T-helper 2 cell treated with Interferon-gamma antibody and Interleukin-4, amounts not matched to agents 5 μg/mL and 100 μg/mL, for 36 hours (primary cell): Measurements from ENCODE around the gene KCNJ6.

Experiments
- DNase-seq: peaks from one replicate; pipeline ENCODE4 v3.0.0; 2021; ENCODE audit warnings: low spot score
- H3K27ac Mint-ChIP-seq: one replicate; pipeline ENCODE4 v1.8.0; 2021; ENCODE audit warnings: mild to moderate bottlenecking, mixed read lengths
- H3K27me3 Mint-ChIP-seq: one replicate; pipeline ENCODE4 v1.8.0; 2021; ENCODE audit warnings: low read depth, mixed read lengths
- H3K36me3 Mint-ChIP-seq: one replicate; pipeline ENCODE4 v1.8.0; 2021; ENCODE audit warnings: low read depth, mixed read lengths
- H3K4me1 Mint-ChIP-seq: one replicate; pipeline ENCODE4 v1.8.0; 2021; ENCODE audit warnings: low read depth, mixed read lengths
- H3K4me3 Mint-ChIP-seq: one replicate; pipeline ENCODE4 v1.8.0; 2022; ENCODE audit warnings: mild to moderate bottlenecking, moderate library complexity, mixed read lengths
- H3K9me3 Mint-ChIP-seq: one replicate; pipeline ENCODE4 v1.8.0; 2021; ENCODE audit warnings: mixed read lengths

KCNJ6 gene

DNA sequence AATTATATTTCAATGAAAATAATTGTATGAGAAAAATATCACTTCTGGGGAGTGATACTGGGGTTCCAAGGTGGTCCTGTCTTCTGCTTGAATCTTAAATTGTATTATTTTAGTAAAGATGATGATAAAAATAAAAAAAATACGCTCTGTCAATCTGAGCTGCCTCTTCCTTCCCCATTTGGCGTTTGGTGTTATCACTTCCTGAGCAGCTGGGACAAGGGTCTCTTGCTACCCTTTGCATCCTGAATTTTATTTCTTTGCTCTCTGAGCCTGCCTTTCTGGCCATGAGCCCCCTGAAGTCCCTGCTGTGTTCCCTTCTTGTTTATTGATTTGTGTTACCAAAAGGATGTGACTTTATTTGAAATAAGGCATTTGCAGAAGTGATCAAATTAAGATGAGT, 111.0 kb downstream of the KCNJ6 start:
- H3K27me3 Mint-ChIP-seq: no peaks in the 10 kb centered on the region
- H3K36me3 Mint-ChIP-seq: no peaks in the 10 kb centered on the region
- DNase-seq: no peak
- H3K9me3 Mint-ChIP-seq: no peaks in the 10 kb centered on the region
- no peak overlapping the region for H3K27ac Mint-ChIP-seq
- no peaks in the 10 kb centered on the region for H3K4me1 Mint-ChIP-seq
- H3K4me3 Mint-ChIP-seq: no peak overlapping the region

DNA sequence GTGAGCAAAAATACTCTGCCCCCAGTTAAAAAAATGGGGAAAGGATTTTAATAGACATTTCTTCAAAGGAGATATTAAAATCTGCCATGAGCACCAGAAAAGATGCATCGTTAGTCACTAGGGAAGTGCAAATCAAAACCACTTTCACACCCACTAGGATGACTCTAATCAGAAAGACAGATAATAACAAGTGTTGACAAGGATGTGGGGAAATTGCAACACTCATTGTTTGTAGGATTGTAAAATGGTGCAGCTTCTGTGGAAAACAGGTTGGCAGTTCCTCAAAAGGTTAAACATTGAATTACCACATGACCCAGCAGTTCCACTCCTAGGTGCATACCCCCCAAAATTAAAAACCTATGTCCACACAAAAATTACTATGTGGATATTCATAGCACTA, 112.3 kb downstream of the KCNJ6 start:
- Mint-ChIP-seq H3K36me3 (no peaks in the 10 kb centered on the region), H3K9me3 (no peaks in the 10 kb centered on the region), H3K27me3 (peaks cover 3% of the 10 kb centered on the region), H3K27ac (no peak overlapping the region), H3K4me1 (no peaks in the 10 kb centered on the region), H3K4me3 (no peak overlapping the region)
- no peak for DNase-seq

GRCh38 chr21:37803101-37803651, 113.1 kb downstream of the KCNJ6 start:
- Mint-ChIP-seq H3K27ac (no peak overlapping the region), H3K36me3 (no peaks in the 10 kb centered on the region), H3K27me3 (peaks cover 4% of the 10 kb centered on the region), H3K4me3 (no peak overlapping the region), H3K9me3 (no peaks in the 10 kb centered on the region), H3K4me1 (no peaks in the 10 kb centered on the region)
- no peak for DNase-seq

DNA sequence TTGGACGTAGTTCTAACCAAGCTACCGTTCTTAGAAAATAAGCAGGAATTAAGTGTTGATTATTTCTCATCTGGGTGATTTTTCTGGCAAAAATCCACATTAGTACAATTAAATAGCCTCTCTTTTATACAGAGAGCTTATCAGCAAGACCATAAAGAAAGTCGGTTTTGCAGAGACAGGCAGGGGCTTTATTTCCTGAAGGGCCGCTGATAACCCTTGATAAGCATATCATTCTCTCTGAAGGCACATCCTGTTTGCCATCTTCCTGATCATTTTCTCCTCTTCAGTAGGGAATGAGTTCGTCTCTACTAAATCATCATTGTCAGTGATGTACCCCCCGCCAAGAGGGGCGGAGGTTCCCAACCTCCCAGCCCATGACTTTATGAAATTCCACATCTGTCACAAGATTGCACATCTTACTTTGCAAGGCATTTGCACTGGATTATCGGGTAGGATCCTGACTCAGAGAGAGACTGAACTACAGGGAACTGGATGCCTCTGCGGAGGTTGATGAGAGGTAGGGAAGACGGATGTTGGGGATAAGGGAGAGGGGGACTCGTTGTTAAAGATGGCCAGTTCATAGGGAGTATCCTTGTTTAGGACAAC, 115.7 kb downstream of the KCNJ6 start:
- H3K27ac Mint-ChIP-seq: no peak overlapping the region
- H3K4me3 Mint-ChIP-seq: no peak overlapping the region
- no peak for DNase-seq
- H3K4me1 Mint-ChIP-seq: peaks cover 2% of the 10 kb centered on the region
- H3K27me3 Mint-ChIP-seq: peaks cover 4% of the 10 kb centered on the region
- no peaks in the 10 kb centered on the region for H3K36me3 Mint-ChIP-seq
- no peaks in the 10 kb centered on the region for H3K9me3 Mint-ChIP-seq

DNA sequence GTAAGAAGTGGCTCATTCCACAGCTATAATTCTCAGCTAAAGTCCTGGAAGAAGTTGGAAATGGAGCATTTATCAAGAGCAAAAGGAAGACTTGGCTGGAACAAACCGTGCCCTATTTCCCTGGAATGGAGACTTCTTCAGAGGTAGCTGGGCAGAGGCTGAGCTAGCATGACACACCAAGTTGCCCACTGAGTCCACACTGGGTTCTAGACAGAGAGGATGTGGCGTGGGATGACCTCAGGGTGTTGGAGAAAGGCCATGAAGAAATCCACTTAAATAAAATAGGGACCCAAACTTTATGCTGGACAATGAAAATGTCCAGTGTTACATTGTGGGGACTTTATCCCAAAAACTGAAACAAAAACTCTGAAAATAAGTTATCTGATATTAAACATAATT, 116.2 kb downstream of the KCNJ6 start:
- Mint-ChIP-seq H3K4me1 (peaks cover 2% of the 10 kb centered on the region), H3K9me3 (no peaks in the 10 kb centered on the region), H3K4me3 (no peak overlapping the region), H3K36me3 (no peaks in the 10 kb centered on the region), H3K27me3 (peaks cover 4% of the 10 kb centered on the region), H3K27ac (no peak overlapping the region)
- no peak for DNase-seq

- no peaks in the 10 kb centered on the region for H3K9me3 Mint-ChIP-seq
- H3K4me3 Mint-ChIP-seq: no peak overlapping the region
- no peak for DNase-seq
- peaks cover 2% of the 10 kb centered on the region for H3K4me1 Mint-ChIP-seq
- no peaks in the 10 kb centered on the region for H3K36me3 Mint-ChIP-seq
- no peak overlapping the region for H3K27ac Mint-ChIP-seq
- peaks cover 4% of the 10 kb centered on the region for H3K27me3 Mint-ChIP-seq
These were observed 116.8 kb downstream of the KCNJ6 start for GRCh38 chr21:37799211-37800056.

DNA sequence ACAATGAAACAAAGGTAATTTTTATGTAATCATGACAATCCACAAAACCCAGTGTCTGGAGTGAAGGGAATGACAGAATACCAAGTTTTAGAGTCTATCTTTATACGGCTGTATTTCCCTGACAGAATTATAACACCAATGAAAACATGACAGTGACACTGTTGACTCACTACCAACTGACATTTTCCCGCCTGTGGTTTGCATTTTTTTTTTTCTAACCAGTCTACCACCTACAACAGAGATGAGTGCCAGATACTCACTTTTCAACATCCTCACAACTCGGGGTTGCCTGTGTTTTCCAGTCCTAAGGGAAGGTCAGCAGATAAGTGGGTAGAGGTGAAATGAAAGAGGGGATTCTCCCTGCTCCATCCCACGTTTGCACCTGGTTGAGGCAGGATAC, 118.9 kb downstream of the KCNJ6 start:
- peaks cover 2% of the 10 kb centered on the region for H3K4me1 Mint-ChIP-seq
- H3K4me3 Mint-ChIP-seq: no peak overlapping the region
- peak; percentile 7 for DNase-seq
- no peaks in the 10 kb centered on the region for H3K9me3 Mint-ChIP-seq
- no peak overlapping the region for H3K27ac Mint-ChIP-seq
- peaks cover 4% of the 10 kb centered on the region for H3K27me3 Mint-ChIP-seq
- H3K36me3 Mint-ChIP-seq: no peaks in the 10 kb centered on the region

DNA sequence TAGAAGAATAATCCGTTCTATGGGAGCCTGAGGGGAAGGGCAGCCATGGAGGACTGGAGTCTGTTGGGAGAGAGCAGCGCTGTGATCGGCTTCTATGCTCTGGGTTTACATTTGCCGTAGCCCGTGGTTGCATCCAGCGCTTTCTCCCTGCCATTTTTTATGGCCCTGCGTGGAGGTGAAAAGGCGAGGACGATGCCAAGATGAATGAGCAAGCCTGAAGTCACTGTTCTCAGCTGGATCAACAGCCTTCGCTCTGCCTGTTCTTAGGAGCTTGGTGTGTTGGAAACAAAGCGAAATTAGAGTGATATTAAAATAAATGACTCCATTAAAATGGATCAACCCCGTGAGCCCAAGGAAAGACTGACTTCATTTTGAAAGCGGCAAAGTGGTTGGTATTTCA, 120.2 kb downstream of the KCNJ6 start:
- H3K9me3 Mint-ChIP-seq: no peaks in the 10 kb centered on the region
- no peak for DNase-seq
- H3K4me3 Mint-ChIP-seq: no peak overlapping the region
- H3K27me3 Mint-ChIP-seq: peaks cover 4% of the 10 kb centered on the region
- no peaks in the 10 kb centered on the region for H3K36me3 Mint-ChIP-seq
- H3K4me1 Mint-ChIP-seq: peaks cover 2% of the 10 kb centered on the region
- no peak overlapping the region for H3K27ac Mint-ChIP-seq

GRCh38 chr21:37793660-37794059, 122.6 kb downstream of the KCNJ6 start:
- Mint-ChIP-seq H3K36me3 (no peaks in the 10 kb centered on the region), H3K4me3 (no peak overlapping the region), H3K27me3 (no peaks in the 10 kb centered on the region), H3K4me1 (peaks cover 2% of the 10 kb centered on the region), H3K9me3 (no peaks in the 10 kb centered on the region), H3K27ac (no peak overlapping the region)
- DNase-seq: no peak

- H3K4me3 Mint-ChIP-seq: no peak overlapping the region
- no peaks in the 10 kb centered on the region for H3K36me3 Mint-ChIP-seq
- H3K9me3 Mint-ChIP-seq: no peaks in the 10 kb centered on the region
- no peaks in the 10 kb centered on the region for H3K4me1 Mint-ChIP-seq
- no peak overlapping the region for H3K27ac Mint-ChIP-seq
- H3K27me3 Mint-ChIP-seq: no peaks in the 10 kb centered on the region
- DNase-seq: no peak
These were observed 124.2 kb downstream of the KCNJ6 start for GRCh38 chr21:37792046-37792445.

DNA sequence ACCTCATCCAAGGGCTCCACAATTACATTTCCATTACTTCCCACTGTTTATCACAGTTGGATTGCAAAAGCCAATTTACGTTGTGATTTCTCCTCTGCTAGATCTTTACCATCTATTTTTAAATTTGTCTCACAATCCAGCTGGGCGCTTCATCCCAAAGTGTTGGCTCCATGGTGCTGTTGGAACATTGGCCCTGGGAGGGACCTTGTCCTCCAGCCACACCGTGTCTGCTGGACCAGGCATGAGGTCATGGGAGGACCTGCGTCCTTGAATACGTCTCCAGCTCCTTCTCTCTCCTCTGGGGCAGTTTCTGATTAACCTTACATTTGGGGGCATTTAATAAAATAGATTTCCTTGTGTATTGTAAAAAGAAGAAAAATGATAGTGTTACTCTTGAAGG, 125.4 kb downstream of the KCNJ6 start:
- Mint-ChIP-seq H3K4me1 (no peaks in the 10 kb centered on the region), H3K36me3 (no peaks in the 10 kb centered on the region), H3K4me3 (no peak overlapping the region), H3K9me3 (no peaks in the 10 kb centered on the region), H3K27ac (no peak overlapping the region), H3K27me3 (no peaks in the 10 kb centered on the region)
- DNase-seq: no peak

DNA sequence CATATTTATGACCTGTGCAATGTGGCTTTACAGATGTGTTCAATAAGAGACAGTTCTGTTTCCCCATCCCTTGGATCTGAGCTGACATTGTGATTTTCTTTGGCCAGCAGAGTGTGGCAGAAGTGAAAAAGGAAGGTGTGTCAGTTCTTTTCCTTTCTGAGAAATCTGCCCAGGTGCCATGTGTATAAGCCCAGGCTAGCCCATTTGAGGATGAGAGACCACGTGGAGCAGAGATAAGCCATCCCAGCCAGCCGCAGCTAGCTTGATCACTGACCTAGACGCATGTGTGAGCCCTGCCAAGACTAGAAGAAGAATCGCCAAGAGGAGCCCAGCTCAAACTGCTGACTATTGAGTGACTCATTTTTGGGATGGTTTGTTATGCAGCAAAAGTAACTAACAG, 127.8 kb downstream of the KCNJ6 start:
- Mint-ChIP-seq H3K27ac (no peak overlapping the region), H3K4me3 (no peak overlapping the region), H3K4me1 (no peaks in the 10 kb centered on the region), H3K36me3 (no peaks in the 10 kb centered on the region), H3K9me3 (no peaks in the 10 kb centered on the region), H3K27me3 (no peaks in the 10 kb centered on the region)
- DNase-seq: no peak

GRCh38 chr21:37787456-37787855, 128.8 kb downstream of the KCNJ6 start:
- Mint-ChIP-seq H3K27ac (no peak overlapping the region), H3K36me3 (no peaks in the 10 kb centered on the region), H3K4me1 (no peaks in the 10 kb centered on the region), H3K9me3 (no peaks in the 10 kb centered on the region), H3K27me3 (no peaks in the 10 kb centered on the region), H3K4me3 (no peak overlapping the region)
- DNase-seq: no peak

DNA sequence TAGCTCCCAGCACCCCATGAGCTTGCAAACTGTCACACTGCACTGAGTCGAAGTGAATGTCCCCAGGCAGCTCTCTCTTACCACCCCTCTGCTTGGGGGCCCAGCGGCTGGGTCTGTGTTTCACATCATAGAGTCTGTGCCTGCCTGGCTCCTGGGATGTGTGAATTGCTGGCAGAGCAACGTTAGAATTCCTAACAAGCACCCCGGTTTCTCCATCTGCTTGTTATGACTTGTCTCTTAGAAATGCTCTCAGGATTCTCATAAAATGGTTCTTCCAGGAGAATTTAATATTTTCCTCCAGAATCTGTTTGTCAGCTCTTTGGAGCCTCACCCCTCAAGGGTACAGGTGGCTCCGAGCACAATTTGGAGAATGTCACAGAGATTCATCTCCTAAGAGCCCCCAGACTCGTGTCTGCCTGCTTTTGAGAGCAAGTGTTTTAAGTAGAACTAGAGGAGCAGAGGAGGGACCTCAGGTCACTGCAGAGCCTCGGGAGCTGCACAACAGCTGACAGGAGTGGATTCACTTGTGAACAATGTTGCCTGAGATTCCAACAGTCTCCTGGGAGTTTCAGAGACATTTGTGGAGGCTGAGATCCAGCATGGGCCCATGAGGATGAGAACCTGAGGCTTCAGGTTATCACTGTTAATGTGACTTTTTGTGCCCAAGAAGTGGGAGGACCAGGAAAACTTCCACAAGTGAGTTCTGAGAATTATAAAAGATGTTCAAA, 131.5 kb downstream of the KCNJ6 start:
- H3K27ac Mint-ChIP-seq: no peak overlapping the region
- H3K4me1 Mint-ChIP-seq: no peaks in the 10 kb centered on the region
- no peaks in the 10 kb centered on the region for H3K36me3 Mint-ChIP-seq
- H3K4me3 Mint-ChIP-seq: no peak overlapping the region
- no peak for DNase-seq
- H3K9me3 Mint-ChIP-seq: no peaks in the 10 kb centered on the region
- H3K27me3 Mint-ChIP-seq: no peaks in the 10 kb centered on the region
